ENCODE measurements around the gene KSR1.

The KSR1 gene

GRCh38 chr17:27514595-27515413 is 58.6 kb downstream of the KSR1 start:
- DNase-seq (ENCODE audit: low read depth) = no peak

- DNase-seq (ENCODE audit: low read depth) = no peak
Observed at GRCh38 chr17:27518048-27518447, 61.8 kb downstream of the KSR1 start.

- no peak for DNase-seq (ENCODE audit: low read depth)
Observed at GRCh38 chr17:27518545-27519521, 62.6 kb downstream of the KSR1 start.

- no peak for DNase-seq (ENCODE audit: low read depth)
Observed at GRCh38 chr17:27519550-27519949, 63.3 kb downstream of the KSR1 start.

GRCh38 chr17:27520491-27521185 is 64.4 kb downstream of the KSR1 start:
- DNase-seq (ENCODE audit: low read depth) = no peak

GRCh38 chr17:27521281-27522027 is 65.2 kb downstream of the KSR1 start:
- DNase-seq (ENCODE audit: low read depth) = no peak

- DNase-seq (ENCODE audit: low read depth) = no peak
Observed at GRCh38 chr17:27522028-27522635, 65.9 kb downstream of the KSR1 start.

- no peak for DNase-seq (ENCODE audit: low read depth)
Observed at GRCh38 chr17:27523712-27524111, 67.5 kb downstream of the KSR1 start.

- DNase-seq (ENCODE audit: low read depth) = no peak
Observed at GRCh38 chr17:27524594-27524993, 68.3 kb downstream of the KSR1 start.

GRCh38 chr17:27525316-27525715 is 69.1 kb downstream of the KSR1 start:
- no peak for DNase-seq (ENCODE audit: low read depth)

- DNase-seq (ENCODE audit: low read depth) = no peak
Observed at GRCh38 chr17:27525836-27526603, 69.8 kb downstream of the KSR1 start.

GRCh38 chr17:27526604-27527002 is 70.4 kb downstream of the KSR1 start:
- DNase-seq (ENCODE audit: low read depth) = no peak

- no peak for DNase-seq (ENCODE audit: low read depth)
Observed at GRCh38 chr17:27529230-27529796, 73.1 kb downstream of the KSR1 start.

GRCh38 chr17:27530764-27531391 is 74.6 kb downstream of the KSR1 start:
- DNase-seq (ENCODE audit: low read depth) = no peak

GRCh38 chr17:27531469-27531961 is 75.3 kb downstream of the KSR1 start:
- DNase-seq (ENCODE audit: low read depth) = no peak

GRCh38 chr17:27532269-27533263 is 76.3 kb downstream of the KSR1 start:
- DNase-seq (ENCODE audit: low read depth) = no peak

- no peak for DNase-seq (ENCODE audit: low read depth)
Observed at GRCh38 chr17:27533874-27534815, 77.9 kb downstream of the KSR1 start.
